NCI-H128 (cell line): ENCODE measurements around the gene ITGAE.
"Not testable (repeated sequence)": the region's sequence is repeated elsewhere in the genome, so short reads cannot be mapped to it uniquely, and the experiment has no call there.

Experiments
- DNase-seq: peaks from one replicate; lab custom pipeline; 2025; ENCODE audit not compliant: unreplicated experiment; lab: John Stamatoyannopoulos, UW

Gene ITGAE

GRCh38 chr17:3761918-3762380 is 39.0 kb downstream of the ITGAE start:
- DNase-seq = no peak

GRCh38 chr17:3761036-3761917 is 39.7 kb downstream of the ITGAE start:
- no peak for DNase-seq

GRCh38 chr17:3759597-3760216 is 41.3 kb downstream of the ITGAE start:
- DNase-seq = no peak

GRCh38 chr17:3755335-3756030 is 45.5 kb downstream of the ITGAE start:
- DNase-seq = no peak

- peak; percentile 85 for DNase-seq
Measured at GRCh38 chr17:3754458-3755334, 46.3 kb downstream of the ITGAE start.

GRCh38 chr17:3754066-3754457 is 46.9 kb downstream of the ITGAE start:
- no peak for DNase-seq

- no peak for DNase-seq
Measured at GRCh38 chr17:3753624-3754023, 47.4 kb downstream of the ITGAE start.

GRCh38 chr17:3751836-3752235 is 49.2 kb downstream of the ITGAE start:
- DNase-seq = no peak

- DNase-seq = no peak
Measured at GRCh38 chr17:3750926-3751325, 50.1 kb downstream of the ITGAE start.

- no peak for DNase-seq
Measured at GRCh38 chr17:3750296-3750695, 50.7 kb downstream of the ITGAE start.

- DNase-seq = no peak
Measured at GRCh38 chr17:3748576-3748975, 52.4 kb downstream of the ITGAE start.

GRCh38 chr17:3747805-3748204 is 53.2 kb downstream of the ITGAE start:
- no peak for DNase-seq

GRCh38 chr17:3745071-3745470 is 55.9 kb downstream of the ITGAE start:
- no peak for DNase-seq

- DNase-seq = no peak
Measured at GRCh38 chr17:3744014-3744413, 57.0 kb downstream of the ITGAE start.

GRCh38 chr17:3740611-3741073 is 60.3 kb downstream of the ITGAE start:
- DNase-seq = no peak

- no peak for DNase-seq
Measured at GRCh38 chr17:3739422-3740124, 61.4 kb downstream of the ITGAE start.

- peak; percentile 1 for DNase-seq
Measured at GRCh38 chr17:3738562-3739295, 62.3 kb downstream of the ITGAE start.

- no peak for DNase-seq
Measured at GRCh38 chr17:3735515-3735914, 65.5 kb downstream of the ITGAE start.

GRCh38 chr17:3734911-3735276 is 66.1 kb downstream of the ITGAE start:
- not testable (repeated sequence) for DNase-seq
